ENCODE data around the gene ZBTB20.

- TF ChIP-seq, protein P1, sequence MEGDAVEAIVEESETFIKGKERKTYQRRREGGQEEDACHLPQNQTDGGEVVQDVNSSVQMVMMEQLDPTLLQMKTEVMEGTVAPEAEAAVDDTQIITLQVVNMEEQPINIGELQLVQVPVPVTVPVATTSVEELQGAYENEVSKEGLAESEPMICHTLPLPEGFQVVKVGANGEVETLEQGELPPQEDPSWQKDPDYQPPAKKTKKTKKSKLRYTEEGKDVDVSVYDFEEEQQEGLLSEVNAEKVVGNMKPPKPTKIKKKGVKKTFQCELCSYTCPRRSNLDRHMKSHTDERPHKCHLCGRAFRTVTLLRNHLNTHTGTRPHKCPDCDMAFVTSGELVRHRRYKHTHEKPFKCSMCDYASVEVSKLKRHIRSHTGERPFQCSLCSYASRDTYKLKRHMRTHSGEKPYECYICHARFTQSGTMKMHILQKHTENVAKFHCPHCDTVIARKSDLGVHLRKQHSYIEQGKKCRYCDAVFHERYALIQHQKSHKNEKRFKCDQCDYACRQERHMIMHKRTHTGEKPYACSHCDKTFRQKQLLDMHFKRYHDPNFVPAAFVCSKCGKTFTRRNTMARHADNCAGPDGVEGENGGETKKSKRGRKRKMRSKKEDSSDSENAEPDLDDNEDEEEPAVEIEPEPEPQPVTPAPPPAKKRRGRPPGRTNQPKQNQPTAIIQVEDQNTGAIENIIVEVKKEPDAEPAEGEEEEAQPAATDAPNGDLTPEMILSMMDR (IDR thresholded peaks at IDR 0.05; ENCODE audit: low read depth, low read length), result no peak
- TF ChIP-seq EZH2phosphoT487 (IDR thresholded peaks at IDR 0.05; ENCODE audit: low read depth), result no peak
Measured at GRCh38 chr3:115086344-115086743, 60.7 kb downstream of the ZBTB20 start.

Measured in OCI-LY3 (cell line).